Stimulated activated CD4-positive, alpha-beta T cell treated with anti-CD3 and anti-CD28 coated beads, Interleukin-15, amount 100 ng/mL, for 24 hours (primary cell): Measurements from ENCODE around the gene MAU2.

Experiments
- DNase-seq: peaks from one replicate; pipeline ENCODE4 v3.0.0-alpha.2; 2020

Gene MAU2, protein sequence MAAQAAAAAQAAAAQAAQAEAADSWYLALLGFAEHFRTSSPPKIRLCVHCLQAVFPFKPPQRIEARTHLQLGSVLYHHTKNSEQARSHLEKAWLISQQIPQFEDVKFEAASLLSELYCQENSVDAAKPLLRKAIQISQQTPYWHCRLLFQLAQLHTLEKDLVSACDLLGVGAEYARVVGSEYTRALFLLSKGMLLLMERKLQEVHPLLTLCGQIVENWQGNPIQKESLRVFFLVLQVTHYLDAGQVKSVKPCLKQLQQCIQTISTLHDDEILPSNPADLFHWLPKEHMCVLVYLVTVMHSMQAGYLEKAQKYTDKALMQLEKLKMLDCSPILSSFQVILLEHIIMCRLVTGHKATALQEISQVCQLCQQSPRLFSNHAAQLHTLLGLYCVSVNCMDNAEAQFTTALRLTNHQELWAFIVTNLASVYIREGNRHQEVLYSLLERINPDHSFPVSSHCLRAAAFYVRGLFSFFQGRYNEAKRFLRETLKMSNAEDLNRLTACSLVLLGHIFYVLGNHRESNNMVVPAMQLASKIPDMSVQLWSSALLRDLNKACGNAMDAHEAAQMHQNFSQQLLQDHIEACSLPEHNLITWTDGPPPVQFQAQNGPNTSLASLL

DNA sequence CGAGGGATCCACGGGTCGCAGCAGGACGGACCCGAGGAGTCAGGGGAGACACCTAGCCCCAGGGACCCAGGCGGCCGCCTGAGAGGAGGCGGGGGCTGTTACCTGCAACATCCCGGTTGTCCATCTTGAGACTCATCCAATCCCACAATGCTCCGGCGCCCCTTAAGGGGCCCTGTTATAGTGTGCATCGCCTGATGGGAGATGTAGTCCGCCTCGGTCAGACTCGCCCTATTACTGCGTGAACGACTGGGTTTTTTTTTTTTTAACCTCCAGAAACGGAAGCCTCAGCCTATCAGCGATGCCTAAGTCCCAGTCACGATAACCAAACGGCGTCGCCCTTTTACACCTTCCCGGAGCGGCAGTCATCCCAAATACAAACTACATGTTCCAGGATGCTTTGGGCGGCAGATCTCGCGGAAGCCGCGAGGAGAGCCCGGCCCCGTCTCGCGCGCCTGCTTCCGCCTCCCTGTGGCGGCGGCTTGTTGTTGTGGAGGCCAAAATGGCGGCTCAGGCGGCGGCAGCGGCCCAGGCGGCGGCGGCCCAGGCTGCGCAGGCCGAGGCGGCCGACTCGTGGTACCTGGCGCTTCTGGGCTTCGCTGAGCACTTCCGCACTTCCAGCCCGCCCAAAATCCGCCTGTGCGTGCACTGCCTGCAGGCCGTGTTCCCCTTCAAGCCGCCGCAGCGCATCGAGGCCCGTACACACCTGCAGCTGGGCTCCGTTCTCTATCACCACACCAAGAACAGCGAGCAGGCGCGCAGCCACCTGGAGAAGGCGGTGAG is at the start of gene MAU2, which contains the start of gene SUGP1:
MAU2 (plus strand) TSS at position 469 of the 780 bp plus-strand sequence; CDS start at position 500, 31 bp downstream.
SUGP1 (minus strand) TSS at position 149 of the 780 bp plus-strand sequence; CDS start at position 136, 13 bp downstream.
- peak; percentile 94 for DNase-seq

DNA sequence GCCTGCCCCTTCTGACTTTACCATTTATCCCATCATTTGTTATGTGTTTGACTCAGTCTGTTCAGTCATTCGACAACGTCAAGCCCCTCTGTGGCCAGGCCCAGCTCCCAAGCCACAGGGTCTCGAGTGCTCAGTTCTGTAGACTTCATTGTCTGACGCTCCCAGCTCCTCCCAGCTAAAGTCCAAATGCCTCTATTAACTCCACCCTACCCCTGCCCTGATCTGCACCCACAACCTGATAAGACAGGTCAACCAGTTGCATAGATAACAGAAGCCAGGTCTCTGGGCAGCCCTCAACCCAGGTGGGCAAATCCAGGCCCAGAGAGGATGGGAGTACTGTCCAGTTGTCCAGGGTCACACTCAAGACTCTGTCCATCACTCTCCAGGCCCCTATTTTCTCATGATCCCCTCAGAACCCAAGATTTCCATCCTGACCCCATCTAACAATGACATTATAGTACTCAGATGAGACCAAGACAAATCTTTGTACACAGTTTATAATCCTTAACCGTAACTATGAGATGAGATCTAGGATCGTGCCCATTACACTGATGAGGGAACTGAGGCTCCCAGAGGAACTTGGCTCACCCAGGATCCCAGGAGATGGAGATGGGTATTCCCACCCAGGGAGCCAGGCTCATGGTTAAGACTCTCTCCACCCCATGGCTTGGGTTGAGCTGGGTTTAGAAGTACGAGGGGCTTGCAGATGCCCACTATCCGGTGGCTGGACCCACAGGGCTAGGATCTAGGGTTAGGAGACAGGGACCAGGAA is 48.6 kb upstream of the MAU2 start:
- no peak for DNase-seq

DNA sequence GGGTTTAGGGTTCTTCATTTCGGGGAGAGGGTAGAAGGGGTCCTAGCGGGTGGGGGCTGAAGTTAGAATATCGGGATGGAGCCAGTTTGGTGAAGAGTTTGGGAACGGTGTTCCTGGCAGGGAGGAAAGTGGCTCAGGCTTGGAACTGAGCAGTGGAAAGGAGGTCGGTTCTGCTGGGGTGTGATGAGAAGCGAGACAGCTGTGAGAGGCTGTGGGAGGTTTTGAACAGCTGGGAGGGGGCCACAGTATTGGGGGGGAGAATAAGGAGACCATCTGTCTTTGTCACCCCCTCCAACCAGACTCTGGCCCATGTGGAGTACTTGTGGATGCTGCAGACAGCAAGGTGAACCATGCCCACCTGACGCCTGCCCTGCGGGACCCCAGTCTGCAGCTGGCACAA is 46.5 kb upstream of the MAU2 start:
- DNase-seq, result no peak

DNA sequence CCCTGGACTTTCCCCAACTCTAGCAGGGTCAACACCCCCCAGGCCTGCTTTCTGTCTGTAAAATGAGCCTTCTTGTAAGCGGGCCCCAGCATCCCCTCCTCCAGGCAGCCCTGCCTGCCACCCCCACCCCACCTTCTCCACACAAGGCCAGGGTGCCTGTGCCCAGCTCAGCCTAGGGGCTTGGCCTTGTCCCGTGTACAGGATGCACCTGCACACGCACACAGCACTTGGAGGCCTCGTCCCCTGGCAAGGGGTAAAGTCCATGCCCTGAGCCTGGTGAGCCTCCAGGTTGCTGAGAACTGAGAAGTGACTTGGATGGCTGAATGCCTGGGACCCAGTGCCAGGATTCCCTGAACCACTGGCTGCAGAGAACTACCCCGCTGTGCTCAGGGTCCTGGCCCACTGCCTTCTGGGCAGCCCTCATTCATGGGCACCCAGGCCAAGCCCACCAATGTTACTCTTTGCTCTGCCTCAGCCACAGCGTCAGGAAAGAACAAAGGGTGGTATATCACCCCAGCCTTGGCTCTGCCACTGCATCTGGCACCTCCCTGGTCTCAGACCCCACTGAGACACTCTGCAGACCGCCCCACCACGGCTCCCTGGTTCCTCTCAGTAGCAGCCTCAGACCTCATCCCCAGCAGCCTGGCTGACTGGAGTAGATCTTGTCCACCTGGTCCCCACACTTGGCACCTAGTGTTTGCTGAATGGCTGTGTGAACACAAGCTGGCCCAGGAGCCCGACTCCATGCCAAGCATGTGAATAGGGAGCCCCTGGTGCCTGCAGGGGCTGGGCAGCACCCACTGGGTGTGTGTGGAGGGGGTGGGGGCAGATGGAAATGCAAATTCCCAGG is 45.7 kb upstream of the MAU2 start:
- no peak for DNase-seq

DNA sequence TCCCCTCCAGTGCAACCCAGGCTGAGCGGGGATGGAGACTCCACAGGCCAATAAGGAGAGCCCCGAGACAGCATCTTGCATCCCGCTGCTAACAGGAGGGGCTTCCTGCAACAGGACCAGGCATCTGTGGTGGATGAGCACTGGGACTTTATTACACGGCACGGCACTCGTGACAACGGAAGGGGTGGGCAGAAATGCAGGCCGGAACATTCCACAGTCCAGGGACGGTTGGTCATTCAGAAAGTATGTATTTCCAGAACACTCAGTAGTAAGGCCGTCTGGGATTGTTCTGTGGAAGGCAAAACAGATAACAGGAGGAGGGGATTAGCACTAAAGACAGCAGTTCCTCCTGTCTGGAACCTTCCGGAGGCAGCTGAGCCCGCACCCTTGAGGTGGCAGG is 44.2 kb upstream of the MAU2 start:
- DNase-seq, result no peak

DNA sequence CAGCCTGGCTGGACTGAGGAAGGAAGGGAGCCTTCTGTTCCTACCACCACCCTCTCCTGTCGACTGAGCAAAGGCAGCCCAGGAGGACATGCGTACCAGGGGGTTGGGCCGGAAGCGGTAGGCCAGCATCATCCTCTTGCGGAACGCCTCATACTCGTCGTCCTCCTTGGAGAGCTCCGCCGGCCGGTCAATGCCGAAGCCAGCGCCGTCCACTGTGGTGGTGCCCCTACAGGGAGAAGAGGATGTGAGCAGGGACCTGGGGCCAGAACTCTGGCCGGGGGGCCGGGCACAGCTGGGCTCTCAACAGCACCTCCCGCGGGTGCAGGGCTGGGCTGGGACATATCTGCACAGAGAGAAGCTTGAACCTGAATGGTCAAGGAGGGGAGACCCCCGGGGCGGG is 43.8 kb upstream of the MAU2 start:
- no peak for DNase-seq

DNA sequence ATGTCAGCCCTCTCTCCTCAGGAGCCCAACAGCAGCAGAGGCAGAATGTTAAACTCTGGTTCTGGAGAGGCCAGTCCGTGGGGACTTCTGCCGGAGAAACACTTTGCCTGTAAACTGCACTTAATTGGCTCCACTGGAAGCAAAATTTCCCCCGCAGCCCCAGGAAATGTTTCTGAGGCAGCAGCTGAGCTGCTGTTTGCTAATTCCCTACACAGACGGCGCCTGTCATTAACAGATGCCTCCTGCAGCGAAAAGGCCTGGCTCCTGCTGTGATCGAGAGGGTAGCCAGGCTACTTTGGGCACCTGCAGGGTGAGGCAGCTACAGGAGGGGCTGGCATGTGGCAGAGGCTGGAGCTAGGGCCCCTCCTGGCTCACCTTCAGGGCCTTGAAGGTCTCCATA is 42.3 kb upstream of the MAU2 start:
- DNase-seq, result no peak

DNA sequence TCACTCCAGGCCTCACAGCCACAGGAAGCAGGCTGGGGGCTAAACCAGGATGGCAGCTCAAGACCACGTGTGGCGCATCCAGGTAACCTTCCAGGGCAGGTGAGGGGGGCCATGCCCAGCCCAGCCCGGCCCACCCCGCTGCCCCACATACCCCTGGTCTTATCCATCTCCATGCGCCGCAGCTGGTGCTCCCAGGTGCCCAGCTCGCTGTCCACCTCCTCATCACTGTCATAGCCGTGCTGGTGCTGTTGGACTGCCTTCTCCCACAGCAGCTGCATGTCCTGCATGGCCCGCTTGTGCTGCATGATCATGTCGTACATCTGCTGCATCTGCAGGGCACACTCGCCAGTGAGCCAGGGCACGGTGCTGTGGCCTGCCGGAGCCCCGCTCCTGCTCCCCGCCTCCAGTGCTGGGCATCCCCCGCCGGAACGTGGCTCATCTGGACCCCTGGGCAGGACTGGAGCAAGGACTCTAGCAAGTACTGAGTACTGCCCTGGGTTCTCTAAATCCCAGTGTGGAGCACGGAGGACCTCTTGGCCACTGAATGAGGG is 41.5 kb upstream of the MAU2 start:
- DNase-seq, result no peak

DNA sequence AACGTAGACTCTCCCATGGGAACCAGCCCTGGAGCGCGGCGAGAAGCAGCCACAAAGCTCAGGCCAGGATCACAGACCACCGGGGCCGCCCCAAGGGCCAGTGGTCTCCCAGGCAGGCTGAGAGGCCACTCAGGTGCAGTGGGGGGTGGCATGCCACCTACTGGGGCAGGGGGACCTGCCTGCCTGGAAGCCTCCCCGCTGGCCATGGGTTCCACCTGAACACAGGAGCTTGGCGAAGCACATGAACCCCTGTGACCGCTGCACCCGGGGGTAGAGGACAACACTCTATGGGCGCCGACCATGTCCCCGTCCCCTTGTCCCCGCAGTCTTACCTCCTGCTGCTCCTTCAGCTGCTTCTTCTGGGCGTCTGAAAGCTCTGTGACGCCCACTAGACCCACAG is 40.8 kb upstream of the MAU2 start:
- DNase-seq, result no peak

DNA sequence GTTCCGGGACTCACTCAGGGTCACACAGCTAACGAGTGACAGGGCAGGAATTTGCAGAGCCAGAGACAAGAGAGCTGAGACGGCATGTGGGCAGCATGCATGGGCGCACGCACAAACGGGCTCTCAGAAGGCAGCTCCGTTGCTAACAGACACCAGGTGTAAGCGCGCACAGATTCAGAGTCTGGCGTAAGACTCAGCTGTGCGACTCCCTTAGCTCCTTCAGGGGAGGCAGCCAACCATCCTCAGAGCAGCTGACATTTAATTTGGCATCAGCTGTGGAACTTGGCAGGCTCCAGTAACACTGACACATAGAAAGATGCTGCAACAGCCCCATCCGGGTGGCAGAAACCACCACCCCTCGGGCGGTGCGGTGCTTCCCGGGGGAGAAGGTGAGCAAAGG is 40.1 kb upstream of the MAU2 start:
- no peak for DNase-seq

DNA sequence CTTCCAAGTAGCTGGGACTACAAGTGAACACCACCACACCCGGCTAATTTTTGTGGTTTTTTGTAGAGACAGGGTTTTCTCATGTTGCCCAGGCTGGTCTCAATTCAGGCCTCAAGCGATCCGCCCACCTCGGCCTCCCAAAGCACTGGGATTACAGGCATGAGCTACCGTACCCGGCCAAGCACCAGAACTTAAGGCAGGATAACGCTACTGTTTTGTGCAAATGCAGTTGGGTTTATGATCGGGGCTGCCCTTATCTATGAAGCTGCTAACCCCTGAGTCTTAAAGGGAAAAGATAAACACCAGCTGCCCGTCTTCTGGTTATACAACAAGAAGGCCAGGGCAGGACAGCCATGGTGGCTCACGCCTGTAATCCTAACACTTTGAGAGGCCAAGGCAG is 34.9 kb upstream of the MAU2 start:
- no peak for DNase-seq

DNA sequence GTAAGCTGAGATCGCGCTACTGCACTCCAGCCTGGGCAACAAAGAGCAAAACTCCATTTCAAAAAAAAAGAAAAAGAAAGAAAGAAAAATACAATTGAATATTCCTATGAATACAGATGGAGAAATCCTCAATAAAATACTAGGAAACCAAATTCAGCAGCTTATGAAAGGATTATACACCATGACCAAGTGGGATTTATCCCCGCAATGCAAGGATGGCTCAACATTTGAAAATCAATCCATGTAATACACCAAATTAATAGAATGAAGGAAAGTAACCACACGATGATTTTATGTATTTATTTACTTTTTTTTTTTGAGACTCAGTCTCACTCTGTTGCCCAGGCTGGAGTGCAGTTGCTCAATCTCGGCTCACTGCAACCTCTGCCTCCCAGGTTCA is 28.0 kb upstream of the MAU2 start:
- DNase-seq, result no peak

DNA sequence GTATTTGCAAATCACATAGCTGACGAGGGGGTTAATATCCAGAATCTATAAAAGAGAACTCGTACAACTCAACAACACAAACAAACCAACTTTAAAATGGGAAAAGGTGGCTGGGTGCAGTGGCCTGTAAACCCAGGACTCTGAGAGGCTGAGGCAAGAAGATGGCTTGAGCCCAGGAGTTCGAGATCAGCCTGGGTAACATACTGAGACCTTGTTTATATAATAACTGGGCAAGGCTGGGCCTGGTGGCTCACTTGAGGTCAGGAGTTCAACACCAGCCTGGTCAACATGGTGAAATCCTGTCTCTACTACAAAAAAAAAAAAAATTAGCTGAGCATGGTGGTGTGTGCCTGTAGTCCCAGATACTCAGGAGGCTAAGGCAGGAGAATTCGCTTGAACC is 25.7 kb upstream of the MAU2 start:
- DNase-seq, result no peak

DNA sequence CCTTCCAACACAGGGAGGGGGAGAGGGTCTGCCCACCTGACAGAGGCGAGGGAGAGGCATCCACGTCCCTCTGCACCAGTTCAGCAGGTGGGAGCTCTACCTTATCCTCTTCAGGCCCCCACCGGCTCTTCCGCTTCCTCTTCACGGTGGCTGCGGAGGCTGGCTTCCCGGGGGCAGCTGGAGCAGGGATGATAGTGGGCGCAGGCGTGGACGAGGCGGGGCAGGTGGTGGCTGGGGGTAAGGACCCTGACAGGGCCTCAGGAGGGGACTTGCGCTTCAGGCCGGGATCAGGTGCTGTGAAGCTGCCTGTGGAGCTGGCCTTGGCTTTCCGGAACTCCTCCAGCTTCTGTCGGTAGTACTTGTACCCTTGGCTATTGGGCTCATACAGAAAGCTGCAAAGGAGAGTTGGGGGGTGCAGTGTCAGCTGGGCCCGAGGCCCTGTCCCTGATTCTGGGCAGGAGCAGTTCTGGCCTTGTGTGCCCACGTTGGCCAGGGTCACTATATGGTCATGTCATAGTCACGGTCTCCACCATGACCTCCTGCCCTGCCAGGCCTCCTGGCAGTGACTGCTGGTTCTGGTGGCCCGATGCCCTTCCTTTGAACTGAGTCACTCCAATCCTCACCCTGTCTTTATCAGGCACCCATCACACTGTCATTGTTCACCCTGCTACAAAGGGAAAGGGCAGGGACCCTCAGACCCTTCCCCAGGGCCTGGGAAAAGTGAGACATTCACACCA is 23.5 kb upstream of the MAU2 start:
- DNase-seq, result no peak

DNA sequence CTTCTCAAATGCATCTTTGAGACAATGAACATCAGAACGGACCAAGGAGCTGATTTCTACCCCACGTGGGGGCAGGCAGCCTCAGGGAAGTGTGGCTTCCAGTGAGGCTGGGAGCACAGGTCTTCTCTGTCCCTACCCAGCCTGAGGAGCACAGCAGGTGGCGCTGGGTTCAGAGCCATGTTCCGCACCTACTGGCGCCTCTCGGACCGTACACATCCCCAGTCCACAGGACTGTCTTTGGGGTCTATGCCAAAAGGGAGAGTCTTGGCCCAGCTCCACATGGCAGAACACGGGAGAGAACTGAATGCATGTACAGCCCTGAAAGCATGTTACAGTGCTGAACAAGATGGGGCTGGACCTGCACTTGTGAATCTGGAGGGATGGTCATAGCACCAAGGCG is 22.9 kb upstream of the MAU2 start:
- no peak for DNase-seq

DNA sequence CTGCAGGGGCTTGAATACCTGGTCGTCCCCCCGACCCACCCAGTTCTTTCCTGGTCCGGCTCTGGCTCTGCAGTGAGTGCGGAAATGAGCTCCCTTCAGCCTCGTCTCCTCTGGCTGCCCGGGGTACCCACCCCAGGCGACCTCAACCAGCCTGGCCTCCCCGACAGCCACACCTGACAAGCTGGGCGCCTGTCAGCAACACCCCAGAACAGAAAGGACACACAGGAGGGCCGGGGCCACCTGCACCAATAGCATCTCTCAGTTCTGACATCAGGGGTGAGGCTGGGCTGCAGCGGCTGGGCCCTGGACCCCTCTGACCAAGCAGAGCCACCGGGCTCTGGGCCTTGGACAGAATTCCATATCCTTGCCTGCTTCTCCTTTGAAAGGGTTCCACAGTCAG is 20.0 kb upstream of the MAU2 start:
- no peak for DNase-seq

DNA sequence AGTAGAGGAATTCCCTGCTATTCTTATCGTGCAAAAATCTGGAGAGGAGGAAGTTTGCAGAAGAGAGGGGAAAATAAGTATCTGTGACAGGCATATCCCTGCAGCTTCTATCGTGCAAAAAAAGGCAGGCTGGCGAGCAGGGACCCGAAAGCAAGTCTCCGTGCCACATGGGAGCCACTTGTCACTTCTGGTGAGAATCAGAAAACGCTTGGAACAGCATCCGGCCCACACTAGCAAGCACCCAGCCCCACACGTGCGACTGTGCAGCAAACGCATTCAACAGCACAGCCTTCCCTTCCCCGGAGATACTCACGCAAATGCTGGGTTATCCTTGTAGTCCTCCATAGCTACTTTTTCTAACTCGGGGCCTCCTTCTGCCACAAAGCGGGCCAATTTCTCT is 17.2 kb upstream of the MAU2 start:
- no peak for DNase-seq

DNA sequence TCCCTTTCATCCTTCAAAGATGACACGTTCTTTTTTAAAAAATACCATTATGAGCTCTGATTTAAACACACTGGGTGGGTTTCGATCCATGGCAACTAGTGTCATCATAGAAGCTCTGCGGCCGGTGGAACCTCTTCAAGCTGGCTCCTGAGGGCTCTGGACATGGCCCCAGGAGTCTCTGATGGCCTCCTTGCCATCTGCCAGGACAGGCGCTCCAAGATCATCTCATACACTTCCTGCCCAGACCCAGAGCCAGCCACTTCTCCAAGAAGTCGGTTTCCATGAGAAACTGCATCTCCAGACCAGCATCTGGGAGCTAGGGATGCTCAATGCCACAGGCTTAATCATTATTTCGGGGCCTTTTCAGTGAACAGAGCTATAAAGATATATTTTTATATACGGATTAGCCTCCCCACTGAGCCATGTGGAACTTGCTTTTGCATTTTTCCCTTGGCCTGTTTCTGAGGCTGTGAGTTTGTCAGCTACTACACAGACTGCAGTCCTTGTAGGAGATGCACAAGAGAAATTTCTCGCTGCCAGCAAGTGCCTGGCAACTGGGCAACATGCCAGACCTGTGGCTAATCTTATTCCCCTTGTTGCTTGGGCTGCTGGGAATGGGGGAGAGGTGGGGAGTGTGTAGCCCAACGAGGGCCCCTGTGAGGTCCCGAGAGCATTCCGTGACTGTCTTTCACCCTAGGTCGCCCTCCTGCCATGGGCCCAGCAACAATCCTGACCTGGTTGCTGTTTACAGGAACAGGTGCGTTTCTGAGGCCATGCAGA is 16.3 kb upstream of the MAU2 start:
- DNase-seq, result no peak

DNA sequence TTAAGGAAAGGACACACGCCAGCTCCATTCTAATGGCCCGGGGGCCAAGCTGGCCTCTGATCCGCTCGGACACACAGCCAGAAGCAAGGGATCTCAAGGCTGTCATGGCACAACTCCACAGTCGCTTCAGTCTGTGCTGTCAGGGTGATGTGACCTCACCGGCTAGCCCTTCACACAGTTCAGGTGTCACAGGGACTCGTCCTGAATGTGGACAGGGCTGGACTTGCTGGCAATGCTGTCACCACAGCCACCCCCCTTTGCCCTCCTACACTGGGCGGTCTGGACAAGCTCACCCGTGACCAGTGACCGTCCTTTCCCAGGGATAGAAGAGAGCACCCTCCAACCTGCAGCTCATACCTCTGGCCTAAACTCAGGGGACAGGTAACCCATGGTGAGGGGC is 15.6 kb upstream of the MAU2 start:
- no peak for DNase-seq

DNA sequence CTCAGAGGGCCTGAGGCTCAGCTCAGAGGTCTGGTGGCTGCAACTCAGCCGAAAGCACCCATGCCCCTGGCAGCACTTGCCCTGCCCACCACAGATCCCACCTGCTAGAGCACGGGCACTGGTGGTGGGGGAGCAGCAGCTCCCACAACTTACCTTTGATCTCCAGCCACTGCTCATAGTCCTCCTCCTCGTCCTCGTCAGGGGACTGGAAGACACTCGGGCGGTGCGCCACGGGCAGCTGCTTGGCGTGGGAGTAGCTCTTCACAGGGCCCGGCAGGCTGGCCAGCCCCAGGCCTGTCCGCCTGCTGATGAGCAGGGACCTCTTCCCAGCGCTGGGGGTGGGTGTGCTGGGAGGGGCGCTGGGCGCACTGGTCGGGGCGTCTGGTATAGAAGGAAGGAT is 14.9 kb upstream of the MAU2 start:
- DNase-seq, result no peak
